Ascending aorta (tissue), 2 donors: ENCODE results near the gene DRAXIN. TPM values are rescaled to one million over a fixed set of nuclear protein-coding genes. Genes with fewer than 3 reads are reported as not detected.

Source experiments
- DNase-seq, 2 donors: peaks; one replicate each; pipeline ENCODE4 v3.0.0-alpha.2; 2019; ENCODE audit warnings: low spot score in 2 of 2
- H3K27ac ChIP-seq, 2 donors: fragments of 200-600 bp; sonication (generic); one replicate each; pipeline ENCODE4 v1.5.1; 2016 to 2017; ENCODE audit warnings: mild to moderate bottlenecking in 1 of 2
- H3K27me3 ChIP-seq: fragments of 200-600 bp; sonication (generic); one replicate; pipeline ENCODE4 v1.5.1; 2017
- H3K36me3 ChIP-seq, 2 donors: fragments of 200-600 bp; sonication (generic); one replicate each; pipeline ENCODE4 v1.5.1; 2016
- H3K4me1 ChIP-seq, 2 donors: fragments of 200-600 bp; sonication (generic); one replicate each; pipeline ENCODE4 v1.5.1; 2016 to 2017; ENCODE audit warnings: mild to moderate bottlenecking in 1 of 2
- H3K4me3 ChIP-seq, 2 donors: fragments of 200-600 bp; sonication (generic); one replicate each; pipeline ENCODE4 v1.5.1; 2016 to 2017; ENCODE audit warnings: mild to moderate bottlenecking in 1 of 2
- H3K9me3 ChIP-seq, 2 donors: fragments of 200-600 bp; sonication (generic); one replicate each; pipeline ENCODE4 v1.5.1; 2016
- intact Hi-C: fragments of 100-400 bp; cut with DNase I; formaldehyde crosslinking; loops from one replicate; pipeline ENCODE4 v1.15.1; 2023
- total RNA-seq: library from RNA; depleted of rRNA; stranded (reverse); fragments of >200 nt; gene quantifications from one replicate; pipeline ENCODE4 v1.1.0, GENCODE V29; 2016
- TF ChIP-seq, protein P1 (sequence below), 3 experiments: fragments of 200-600 bp in 2 of 3; fragments of 450-650 bp in 1 of 3; sonication (generic) in 2 of 3; IDR thresholded peaks; one replicate each; pipeline ENCODE4 v1.5.1; 2016 to 2019; ENCODE audit warnings: antibody characterized with exemption in 3 of 3, mild to moderate bottlenecking in 1 of 3, moderate library complexity in 1 of 3

The DRAXIN gene
- total RNA-seq, 1 donor from 2014 or later, result 1.8 TPM

GRCh38 chr1:11725616-11726015 is 34.1 kb downstream of the DRAXIN start:
- Histone ChIP-seq H3K4me3 (no peak overlapping the region), H3K27me3 (no peaks in the 10 kb centered on the region), H3K4me1 (peaks cover 0 to 2% of the 10 kb centered on the region in 2 donors), H3K27ac (no peak overlapping the region), H3K36me3 (no peaks in the 10 kb centered on the region), H3K9me3 (no peaks in the 10 kb centered on the region)
- no peak for DNase-seq
- TF ChIP-seq, protein P1, sequence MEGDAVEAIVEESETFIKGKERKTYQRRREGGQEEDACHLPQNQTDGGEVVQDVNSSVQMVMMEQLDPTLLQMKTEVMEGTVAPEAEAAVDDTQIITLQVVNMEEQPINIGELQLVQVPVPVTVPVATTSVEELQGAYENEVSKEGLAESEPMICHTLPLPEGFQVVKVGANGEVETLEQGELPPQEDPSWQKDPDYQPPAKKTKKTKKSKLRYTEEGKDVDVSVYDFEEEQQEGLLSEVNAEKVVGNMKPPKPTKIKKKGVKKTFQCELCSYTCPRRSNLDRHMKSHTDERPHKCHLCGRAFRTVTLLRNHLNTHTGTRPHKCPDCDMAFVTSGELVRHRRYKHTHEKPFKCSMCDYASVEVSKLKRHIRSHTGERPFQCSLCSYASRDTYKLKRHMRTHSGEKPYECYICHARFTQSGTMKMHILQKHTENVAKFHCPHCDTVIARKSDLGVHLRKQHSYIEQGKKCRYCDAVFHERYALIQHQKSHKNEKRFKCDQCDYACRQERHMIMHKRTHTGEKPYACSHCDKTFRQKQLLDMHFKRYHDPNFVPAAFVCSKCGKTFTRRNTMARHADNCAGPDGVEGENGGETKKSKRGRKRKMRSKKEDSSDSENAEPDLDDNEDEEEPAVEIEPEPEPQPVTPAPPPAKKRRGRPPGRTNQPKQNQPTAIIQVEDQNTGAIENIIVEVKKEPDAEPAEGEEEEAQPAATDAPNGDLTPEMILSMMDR (IDR thresholded peaks at IDR 0.05), result no peak
- intact Hi-C loops, result no loop called here

DNA sequence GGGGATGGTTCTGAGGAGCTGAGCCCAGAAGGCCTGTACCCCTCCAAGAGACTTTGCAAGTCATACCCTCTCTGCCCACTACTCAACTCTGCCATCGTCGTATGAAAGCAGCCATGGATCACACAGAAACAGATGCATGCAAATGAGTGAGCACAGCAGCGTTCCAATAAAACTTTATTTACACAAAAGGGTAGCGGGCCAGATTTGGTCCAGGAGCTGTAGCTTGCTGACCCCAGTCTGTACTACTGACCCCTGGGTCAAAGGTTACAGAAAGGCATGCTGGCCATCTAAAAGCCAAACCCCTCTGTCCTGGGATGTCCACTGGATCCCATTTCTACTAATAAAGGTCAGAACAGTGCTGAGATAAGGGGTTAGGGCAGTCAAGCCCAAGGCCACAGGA is 35.6 kb downstream of the DRAXIN start:
- no peak overlapping the region for H3K27ac ChIP-seq
- TF ChIP-seq, protein P1 (IDR thresholded peaks at IDR 0.05), result no peak
- H3K27me3 ChIP-seq, result no peaks in the 10 kb centered on the region
- no peak for DNase-seq
- H3K4me3 ChIP-seq, result no peak overlapping the region
- intact Hi-C loops, result no loop called here
- no peaks in the 10 kb centered on the region for H3K9me3 ChIP-seq
- H3K4me1 ChIP-seq, result peaks cover 0 to 10% of the 10 kb centered on the region in 2 donors
- H3K36me3 ChIP-seq, result no peaks in the 10 kb centered on the region

GRCh38 chr1:11728126-11728806 is 36.8 kb downstream of the DRAXIN start:
- no peaks in the 10 kb centered on the region for H3K9me3 ChIP-seq
- intact Hi-C loops, result no loop called here
- H3K36me3 ChIP-seq, result no peaks in the 10 kb centered on the region
- peaks cover 0 to 13% of the 10 kb centered on the region in 2 donors for H3K4me1 ChIP-seq
- TF ChIP-seq, protein P1 (IDR thresholded peaks at IDR 0.05), result no peak
- DNase-seq, result no peak
- no peak overlapping the region for H3K4me3 ChIP-seq
- no peak overlapping the region for H3K27ac ChIP-seq
- no peaks in the 10 kb centered on the region for H3K27me3 ChIP-seq

- H3K27ac ChIP-seq, result no peak overlapping the region
- no peaks in the 10 kb centered on the region for H3K36me3 ChIP-seq
- DNase-seq, result no peak
- no peaks in the 10 kb centered on the region for H3K9me3 ChIP-seq
- peaks cover 0 to 13% of the 10 kb centered on the region in 2 donors for H3K4me1 ChIP-seq
- TF ChIP-seq, protein P1 (IDR thresholded peaks at IDR 0.05), result no peak
- no peaks in the 10 kb centered on the region for H3K27me3 ChIP-seq
- H3K4me3 ChIP-seq, result no peak overlapping the region
- intact Hi-C loops, result no loop called here
These were observed 37.6 kb downstream of the DRAXIN start for GRCh38 chr1:11729155-11729497.

- intact Hi-C loops, result loop anchor here (5.0 kb wide), 1 partner anchor 457 kb away; the partner anchor contains the start of gene UBIAD1
- H3K4me3 ChIP-seq, result no peak overlapping the region
- no peaks in the 10 kb centered on the region for H3K9me3 ChIP-seq
- TF ChIP-seq, protein P1 (IDR thresholded peaks at IDR 0.05), result no peak
- no peaks in the 10 kb centered on the region for H3K36me3 ChIP-seq
- H3K27me3 ChIP-seq, result no peaks in the 10 kb centered on the region
- H3K27ac ChIP-seq, result no peak overlapping the region
- H3K4me1 ChIP-seq, result peaks cover 0 to 13% of the 10 kb centered on the region in 2 donors
- no peak for DNase-seq
These were observed 38.3 kb downstream of the DRAXIN start for GRCh38 chr1:11729498-11730428.
